H1 (cell line): ENCODE measurements around the gene ROBO2. TPM values are rescaled to one million over a fixed set of nuclear protein-coding genes. Genes with fewer than 3 reads are reported as not detected.

Experiments used
- CTCF ChIA-PET: fragments of 300-600 bp; sonication (Branson Sonifier 250); formaldehyde crosslinking; loops from one replicate; lab custom pipeline; 2021; ENCODE audit not compliant: partially characterized antibody; lab: Charles Lee
- POLR2A ChIA-PET: fragments of 300-600 bp; sonication (Branson Sonifier 250); formaldehyde crosslinking; loops from one replicate; lab custom pipeline; 2021; ENCODE audit warnings: inconsistent platforms; ENCODE audit not compliant: partially characterized antibody; lab: Charles Lee
- DNase-seq, 2 experiments: peaks; one replicate each; pipeline versions ENCODE4 v3.0.0 to v3.0.0-alpha.2; 2010 to 2022; ENCODE audit warnings: low spot score in 2 of 2, low read depth in 1 of 2, mixed read lengths in 1 of 2
- FAIRE-seq: peaks from 2 replicates; lab custom pipeline; 2011; peaks lifted over from hg19 to GRCh38; lab: Jason Lieb, UNC
- H2AFZ ChIP-seq: 2 replicates; pipeline ENCODE4 v1.8.1; 2012; ENCODE audit warnings: low read length, inconsistent platforms
- H2AK5ac ChIP-seq: 2 replicates; pipeline ENCODE4 v1.6.1; 2013; ENCODE audit warnings: low read depth, low read length
- H2BK120ac ChIP-seq: replicated peaks from 2 replicates; pipeline ENCODE3; 2013; ENCODE audit warnings: low read depth, low read length, inconsistent platforms
- H2BK12ac ChIP-seq: 2 replicates; pipeline ENCODE4 v1.6.1; 2013; ENCODE audit warnings: low read depth, low read length
- H2BK15ac ChIP-seq: 2 replicates; pipeline ENCODE4 v1.6.1; 2013; ENCODE audit warnings: low read length
- H2BK20ac ChIP-seq: 2 replicates; pipeline ENCODE4 v1.6.1; 2013; ENCODE audit warnings: low read length
- H2BK5ac ChIP-seq: 2 replicates; pipeline ENCODE4 v1.6.1; 2013; ENCODE audit warnings: low read depth, low read length
- H3K14ac ChIP-seq: 2 replicates; pipeline ENCODE4 v1.6.1; 2013; ENCODE audit warnings: inconsistent platforms; ENCODE audit not compliant: insufficient read length
- H3K18ac ChIP-seq: 2 replicates; pipeline ENCODE4 v1.6.1; 2013; ENCODE audit warnings: low read length; ENCODE audit errors: extremely low read depth
- H3K23ac ChIP-seq: 2 replicates; pipeline ENCODE4 v1.6.1; 2013; ENCODE audit warnings: inconsistent platforms; ENCODE audit not compliant: insufficient read length
- H3K23me2 ChIP-seq: 2 replicates; pipeline ENCODE4 v1.6.1; 2013; ENCODE audit warnings: low read depth, low read length
- H3K27ac ChIP-seq: 2 replicates; pipeline ENCODE4 v1.6.1; 2011; ENCODE audit warnings: low read depth, low read length, inconsistent platforms
- H3K27me3 ChIP-seq, 4 experiments: replicated peaks in 1 of 4; 1 replicate in 1 of 4; 2 replicates in 3 of 4; pipeline versions ENCODE4 v1.6.1 to v1.8.1; 2011 to 2013; ENCODE audit warnings: low read length in 3 of 4, mild to moderate bottlenecking in 3 of 4, inconsistent platforms in 2 of 4, mixed read lengths in 2 of 4, moderate library complexity in 1 of 4; ENCODE audit not compliant: control insufficient read depth in 3 of 4, insufficient read depth in 3 of 4; ENCODE audit errors: extremely low read depth in 1 of 4
- H3K36me3 ChIP-seq, 4 experiments: 2 replicates each; pipeline versions ENCODE4 v1.6.1 to v1.8.1; 2011 to 2013; ENCODE audit warnings: mild to moderate bottlenecking in 4 of 4, low read length in 3 of 4, moderate library complexity in 2 of 4, control low read depth in 1 of 4, inconsistent platforms in 1 of 4; ENCODE audit not compliant: insufficient read depth in 4 of 4, control insufficient read depth in 2 of 4
- H3K4ac ChIP-seq: replicated peaks from 2 replicates; pipeline ENCODE3; 2013; ENCODE audit warnings: low read length, low read depth, mixed read lengths, inconsistent platforms; ENCODE audit not compliant: insufficient read length
- H3K4me1 ChIP-seq, 4 experiments: replicated peaks in 1 of 4; 1 replicate in 1 of 4; 2 replicates in 3 of 4; pipeline versions ENCODE4 v1.6.1 to v1.8.1; 2011 to 2013; ENCODE audit warnings: low read length in 3 of 4, inconsistent platforms in 2 of 4, mixed read lengths in 1 of 4; ENCODE audit not compliant: insufficient read depth in 4 of 4, control insufficient read depth in 3 of 4
- H3K4me2 ChIP-seq, 2 experiments: 2 replicates each; pipeline versions ENCODE4 v1.6.1 to v1.8.1; 2011 to 2013; ENCODE audit warnings: low read depth in 2 of 2, low read length in 2 of 2, control low read depth in 1 of 2, inconsistent platforms in 1 of 2, mild to moderate bottlenecking in 1 of 2; ENCODE audit not compliant: insufficient read depth in 1 of 2
- H3K4me3 ChIP-seq, 4 experiments: fragments of 200-600, 300-600 bp in 1 of 4; sonication (generic), shearing (Covaris generic), sonication (Bioruptor Twin) in 1 of 4; 2 replicates each; pipeline versions ENCODE4 v1.5.1 to v1.8.1; 2011 to 2016; ENCODE audit warnings: low read length in 4 of 4, low read depth in 3 of 4, control low read depth in 2 of 4, inconsistent platforms in 2 of 4, mild to moderate bottlenecking in 2 of 4, mixed read lengths in 1 of 4, moderate library complexity in 1 of 4; ENCODE audit not compliant: insufficient read depth in 2 of 4; ENCODE audit errors: extremely low read depth in 1 of 4
- H3K56ac ChIP-seq: replicated peaks from 2 replicates; pipeline ENCODE3; 2013; ENCODE audit warnings: low read depth, mild to moderate bottlenecking, mixed read lengths, low read length, inconsistent platforms; ENCODE audit not compliant: insufficient read length
- H3K79me1 ChIP-seq: 2 replicates; pipeline ENCODE4 v1.6.1; 2013; ENCODE audit warnings: low read depth, low read length, control low read depth
- H3K79me2 ChIP-seq, 2 experiments: 2 replicates each; pipeline versions ENCODE4 v1.6.1 to v1.8.1; 2012 to 2013; ENCODE audit warnings: low read length in 2 of 2, mild to moderate bottlenecking in 2 of 2, inconsistent platforms in 1 of 2; ENCODE audit not compliant: insufficient read depth in 2 of 2, control insufficient read depth in 1 of 2
- H3K9ac ChIP-seq, 4 experiments: replicated peaks in 1 of 4; 1 replicate in 1 of 4; 2 replicates in 3 of 4; pipeline versions ENCODE4 v1.6.1 to v1.8.1; 2011 to 2013; ENCODE audit warnings: low read depth in 3 of 4, low read length in 3 of 4, control low read depth in 2 of 4, mild to moderate bottlenecking in 2 of 4, moderate library complexity in 2 of 4, inconsistent platforms in 1 of 4; ENCODE audit errors: extremely low read depth in 1 of 4
- H3K9me3 ChIP-seq, 2 experiments: 2 replicates each; pipeline versions ENCODE4 v1.6.1 to v1.8.1; 2012 to 2013; ENCODE audit warnings: mild to moderate bottlenecking in 2 of 2, moderate library complexity in 2 of 2, control low read depth in 1 of 2, inconsistent platforms in 1 of 2, low read depth in 1 of 2, low read length in 1 of 2, mixed read lengths in 1 of 2; ENCODE audit not compliant: insufficient read depth in 2 of 2
- H4K20me1 ChIP-seq, 2 experiments: replicated peaks in 1 of 2; 2 replicates each; pipeline versions ENCODE3 to v1.8.1; 2011 to 2013; ENCODE audit warnings: inconsistent platforms in 2 of 2, low read length in 2 of 2, mild to moderate bottlenecking in 1 of 2; ENCODE audit not compliant: insufficient read depth in 2 of 2, control insufficient read depth in 1 of 2
- H4K5ac ChIP-seq: 2 replicates; pipeline ENCODE4 v1.6.1; 2013; ENCODE audit warnings: low read length, low read depth, mixed read lengths, inconsistent platforms; ENCODE audit not compliant: insufficient read length
- H4K8ac ChIP-seq: 2 replicates; pipeline ENCODE4 v1.8.0; 2013; ENCODE audit warnings: mild to moderate bottlenecking, moderate library complexity, low read length, inconsistent platforms; ENCODE audit not compliant: insufficient read depth; ENCODE audit errors: extremely low read depth
- H4K91ac ChIP-seq: replicated peaks from 2 replicates; pipeline ENCODE3; 2013; ENCODE audit warnings: low read length, mixed read lengths, inconsistent platforms; ENCODE audit not compliant: insufficient read length
- CBX5 ChIP-seq: fragments of 300-800, 300-1000 bp; sonication (generic); IDR thresholded peaks from 2 replicates; pipeline ENCODE4 v1.7.1; 2016; ENCODE audit warnings: antibody characterized with exemption, low read length, low read depth
- EGR1 ChIP-seq: IDR thresholded peaks from 2 replicates; pipeline ENCODE4 v1.6.1; 2011; ENCODE audit warnings: low read depth, low read length, borderline replicate concordance
- EZH2 ChIP-seq: fragments of 200-600 bp; sonication (generic); IDR thresholded peaks from 2 replicates; pipeline ENCODE4 v1.7.1; 2012; ENCODE audit warnings: low read depth, mild to moderate bottlenecking, moderate library complexity, low read length, inconsistent platforms; ENCODE audit not compliant: severe bottlenecking
- FOSL1 ChIP-seq: IDR thresholded peaks from 2 replicates; pipeline ENCODE4 v1.6.1; 2011; ENCODE audit warnings: mild to moderate bottlenecking, low read depth, low read length, moderate library complexity; ENCODE audit not compliant: insufficient read depth
- GABPA ChIP-seq: IDR thresholded peaks from 2 replicates; pipeline ENCODE4 v1.6.1; 2011; ENCODE audit warnings: mild to moderate bottlenecking, low read length, moderate library complexity, borderline replicate concordance; ENCODE audit not compliant: insufficient read depth
- POLR2A ChIP-seq, 2 experiments: IDR thresholded peaks; 1 replicate in 1 of 2; 2 replicates in 1 of 2; pipeline ENCODE4 v1.6.1; 2011; ENCODE audit warnings: low read depth in 2 of 2, low read length in 2 of 2, mild to moderate bottlenecking in 2 of 2; ENCODE audit errors: control extremely low read depth in 1 of 2
- SIRT6 ChIP-seq: IDR thresholded peaks from one replicate; pipeline ENCODE4 v1.7.1; 2012; ENCODE audit warnings: low read length, inconsistent platforms
- SIX5 ChIP-seq: IDR thresholded peaks from 2 replicates; pipeline ENCODE4 v1.6.1; 2011; ENCODE audit warnings: mild to moderate bottlenecking, low read depth, low read length
- SP1 ChIP-seq: IDR thresholded peaks from 2 replicates; pipeline ENCODE4 v1.6.1; 2011; ENCODE audit warnings: low read depth, low read length
- SP2 ChIP-seq: IDR thresholded peaks from 2 replicates; pipeline ENCODE4 v1.6.1; 2012; ENCODE audit warnings: mild to moderate bottlenecking, low read length, inconsistent platforms
- WGBS, 2 experiments: shearing (Covaris generic) in 1 of 2; methylation state at CpG; one replicate each; pipeline versions ENCODE4 v1.1.6 to v1.1.7; 2013 to 2015; ENCODE audit warnings: low lambda C conversion rate in 2 of 2, mixed read lengths in 2 of 2, inconsistent platforms in 1 of 2, low coverage in 1 of 2, missing lambda C conversion rate in 1 of 2; ENCODE audit not compliant: insufficient replicate concordance in 2 of 2, insufficient coverage in 1 of 2, insufficient read length in 1 of 2; ENCODE audit errors: extremely low coverage in 1 of 2, missing lambda C conversion rate in 1 of 2; 5-methylcytosine and 5-hydroxymethylcytosine counted together
- polyA plus RNA-seq, 7 experiments: library from polyadenylated mRNA; depleted of rRNA in 3 of 7; stranded (reverse) in 5 of 7; unstranded in 2 of 7; fragments of >200 nt in 5 of 7; fragments of 200-250 nt in 2 of 7; gene quantifications; 1 replicate in 5 of 7; 2 replicates in 1 of 7; 4 replicates in 1 of 7; pipeline versions ENCODE4 v1.2.1 to v1.2.3, GENCODE V29; 2011 to 2013; ENCODE audit warnings: missing spikeins in 2 of 7, mixed read lengths in 2 of 7
- total RNA-seq: library from RNA; stranded (reverse); fragmentation: NEBNext Ultra II Directional; extraction: Animal tissue kit (Norgen Biotek cat#: 25700); gene quantifications from 2 replicates; pipeline ENCODE4 v1.2.1, GENCODE V29; 2021

The ROBO2 gene
- total and polyA plus RNA-seq, 2 of the 8 experiments (the other 6 are each of a cell fraction or from before 2014, with no cell fraction given), result 1.5 to 2.9 TPM

GRCh38 chr3:77466562-77467115 lies 426.7 kb downstream of the ROBO2 start:
- POLR2A ChIA-PET, result no interaction called here
- H3K79me2 ChIP-seq, result no peaks in the 10 kb centered on the region
- H3K27ac ChIP-seq, result no peak overlapping the region
- no peak overlapping the region for H3K9ac ChIP-seq
- no peak overlapping the region for H2BK120ac ChIP-seq
- H2BK12ac ChIP-seq, result no peak overlapping the region
- H3K18ac ChIP-seq, result no peak overlapping the region
- no peak overlapping the region for H3K14ac ChIP-seq
- no peak overlapping the region for H2BK5ac ChIP-seq
- DNase-seq (no peak), FAIRE-seq (no peak)
- no peak overlapping the region for H4K8ac ChIP-seq
- no peaks in the 10 kb centered on the region for H4K20me1 ChIP-seq
- no peak overlapping the region for H3K23ac ChIP-seq
- H3K23me2 ChIP-seq, result no peaks in the 10 kb centered on the region
- no peak overlapping the region for H3K4me3 ChIP-seq
- WGBS, 2 experiments, result 93% methylated on average over 5 of the region's 5 CpGs; no CpG with 5 or more reads in 1 of the 2 experiments
- no peak overlapping the region for H3K4me2 ChIP-seq
- no peak overlapping the region for H4K91ac ChIP-seq
- H2BK20ac ChIP-seq, result no peak overlapping the region
- H3K56ac ChIP-seq, result no peak overlapping the region
- no peak overlapping the region for H2AFZ ChIP-seq
- no peak overlapping the region for H4K5ac ChIP-seq
- CTCF ChIA-PET, result no interaction called here
- no peaks in the 10 kb centered on the region for H3K9me3 ChIP-seq
- H3K4ac ChIP-seq, result no peak overlapping the region
- H3K27me3 ChIP-seq, result peaks cover 0 to 1% (median 0%) of the 10 kb centered on the region in 4 experiments; a peak in 1 of 7 replicates
- H3K36me3 ChIP-seq, result no peaks in the 10 kb centered on the region
- no peaks in the 10 kb centered on the region for H3K79me1 ChIP-seq
- H2BK15ac ChIP-seq, result no peak overlapping the region
- no peak overlapping the region for H2AK5ac ChIP-seq
- no peaks in the 10 kb centered on the region for H3K4me1 ChIP-seq
- TF ChIP-seq SIRT6, result no peak
- no peak for TF ChIP-seq CBX5
- no peak for TF ChIP-seq SIX5
- TF ChIP-seq POLR2A (IDR thresholded peaks at IDR 0.05; ENCODE audit: control extremely low read depth in 1 of 2, low read depth in 2 of 2, low read length in 2 of 2), result no peak
- TF ChIP-seq FOSL1, result no peak
- TF ChIP-seq GABPA, result no peak
- no peak for TF ChIP-seq SP1
- TF ChIP-seq SP2, result no peak
- TF ChIP-seq EZH2, result no peak
- TF ChIP-seq EGR1, result no peak
